Occipital lobe (tissue), 2 donors: ENCODE data around the gene ANK2. TPM values are rescaled to one million over a fixed set of nuclear protein-coding genes. Genes with fewer than 3 reads are reported as not detected.
"Not testable (repeated sequence)": the region's sequence is repeated elsewhere in the genome, so short reads cannot be mapped to it uniquely, and the experiment has no call there.

ENCODE experiments used
- DNase-seq: peaks from one replicate; lab custom pipeline; 2025; lab: John Stamatoyannopoulos, UW
- total RNA-seq: library from RNA; depleted of rRNA; stranded (reverse); fragments of >200 nt; gene quantifications from one replicate; pipeline ENCODE4 v1.2.3, GENCODE V29; 2014

The ANK2 gene
- total RNA-seq, 1 donor from 2014 or later: 648 TPM

DNA sequence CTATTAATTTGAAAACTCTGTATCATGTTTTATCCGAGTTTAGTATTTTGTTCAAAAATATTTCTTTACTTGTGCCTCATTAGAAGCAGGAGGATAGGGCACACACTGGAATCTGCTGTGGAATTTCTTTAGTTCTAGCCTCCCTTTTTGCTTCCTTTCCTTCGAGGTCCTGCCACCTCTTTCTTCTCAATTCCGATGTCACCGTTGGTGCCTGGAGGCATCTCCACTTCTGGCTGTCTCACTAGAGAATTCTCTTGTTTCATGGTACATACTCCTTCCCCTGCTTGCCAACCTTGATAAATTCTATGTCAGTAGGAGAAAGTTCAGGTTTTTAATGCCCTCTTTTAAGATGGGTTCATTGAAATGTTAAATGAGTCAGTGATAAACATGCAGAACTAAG lies 140.1 kb downstream of the ANK2 start:
- DNase-seq: no peak

- DNase-seq: no peak
Observed at GRCh38 chr4:113209153-113209552, 159.7 kb downstream of the ANK2 start.

GRCh38 chr4:113209652-113210320 lies 160.3 kb downstream of the ANK2 start:
- DNase-seq: no peak

GRCh38 chr4:113212613-113213012 lies 163.2 kb downstream of the ANK2 start:
- DNase-seq: no peak

GRCh38 chr4:113221990-113222389 lies 172.5 kb downstream of the ANK2 start:
- no peak for DNase-seq

DNA sequence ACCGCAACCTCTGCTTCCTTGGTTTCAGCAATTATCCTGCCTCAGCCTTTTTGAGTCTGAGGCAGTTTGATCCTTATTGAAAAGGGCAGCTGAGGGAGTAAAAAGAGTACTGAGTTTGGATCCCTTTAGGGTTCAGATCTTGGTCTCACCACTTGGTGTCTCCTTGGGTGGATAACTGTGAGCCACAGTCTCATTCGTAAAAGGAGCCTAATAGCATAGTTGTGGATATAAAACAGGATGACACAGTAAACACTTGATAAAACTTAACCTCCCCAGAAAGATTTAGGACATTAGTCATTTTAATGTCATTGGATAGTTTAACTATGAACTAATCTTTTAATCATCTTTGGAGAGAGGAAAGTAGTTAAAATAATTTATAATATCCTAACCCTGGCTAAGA lies 173.0 kb downstream of the ANK2 start:
- no peak for DNase-seq

- DNase-seq: no peak
Observed at GRCh38 chr4:113223001-113223400, 173.5 kb downstream of the ANK2 start.

- no peak for DNase-seq
Observed at GRCh38 chr4:113232194-113232593, 182.7 kb downstream of the ANK2 start.

DNA sequence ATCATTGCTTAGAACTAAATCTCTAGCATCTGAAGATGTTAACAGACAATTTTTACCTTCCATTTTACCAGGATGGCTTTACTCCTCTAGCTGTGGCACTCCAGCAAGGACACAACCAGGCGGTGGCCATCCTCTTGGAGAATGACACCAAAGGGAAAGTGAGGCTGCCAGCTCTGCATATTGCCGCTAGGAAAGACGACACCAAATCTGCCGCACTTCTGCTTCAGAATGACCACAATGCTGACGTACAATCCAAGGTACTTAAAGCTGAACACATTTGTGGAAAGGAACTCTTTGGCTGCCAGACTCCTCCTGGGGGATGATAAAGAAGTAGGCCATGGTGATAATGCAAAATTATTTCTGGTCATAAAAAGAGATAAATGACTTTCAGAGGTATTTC lies 187.5 kb downstream of the ANK2 start:
- DNase-seq: no peak

DNA sequence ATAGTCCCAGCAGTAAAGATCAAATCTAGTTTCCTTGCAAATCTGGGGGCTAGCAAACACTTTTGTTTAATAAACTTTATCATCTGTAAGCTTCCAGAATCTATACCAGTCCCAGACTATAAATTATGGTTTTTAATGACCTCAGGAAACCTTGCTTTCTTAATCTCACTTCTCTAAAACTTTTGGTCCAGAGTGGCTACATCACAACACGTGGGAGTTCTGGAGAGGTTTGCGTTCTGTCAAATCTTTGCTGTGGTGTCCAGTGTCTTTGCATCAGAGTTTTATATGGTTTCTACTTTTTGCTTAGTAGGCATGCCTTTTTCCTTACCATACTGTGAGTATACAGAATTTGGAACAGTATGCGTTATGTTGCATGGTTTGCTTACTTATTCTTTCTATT lies 193.9 kb downstream of the ANK2 start:
- DNase-seq: no peak

DNA sequence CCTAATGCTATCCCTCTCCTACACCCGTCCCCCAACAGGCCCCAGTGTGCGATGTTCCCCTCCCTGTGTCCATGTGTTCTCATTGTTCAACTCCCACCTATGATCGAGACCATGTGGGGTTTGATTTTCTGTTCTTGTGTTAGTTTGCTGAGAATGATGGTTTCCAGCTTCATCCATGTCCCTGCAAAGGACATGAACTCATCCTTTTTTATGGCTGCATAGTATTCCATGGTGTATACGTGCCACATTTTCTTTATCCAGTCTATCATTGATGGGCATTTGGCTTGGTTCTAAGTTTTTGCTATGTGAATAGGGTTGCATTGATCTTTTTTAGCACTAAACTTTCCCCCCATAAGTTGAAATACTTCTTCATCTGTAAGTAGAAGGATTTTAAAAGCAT lies 195.3 kb downstream of the ANK2 start:
- DNase-seq: not testable (repeated sequence)

DNA sequence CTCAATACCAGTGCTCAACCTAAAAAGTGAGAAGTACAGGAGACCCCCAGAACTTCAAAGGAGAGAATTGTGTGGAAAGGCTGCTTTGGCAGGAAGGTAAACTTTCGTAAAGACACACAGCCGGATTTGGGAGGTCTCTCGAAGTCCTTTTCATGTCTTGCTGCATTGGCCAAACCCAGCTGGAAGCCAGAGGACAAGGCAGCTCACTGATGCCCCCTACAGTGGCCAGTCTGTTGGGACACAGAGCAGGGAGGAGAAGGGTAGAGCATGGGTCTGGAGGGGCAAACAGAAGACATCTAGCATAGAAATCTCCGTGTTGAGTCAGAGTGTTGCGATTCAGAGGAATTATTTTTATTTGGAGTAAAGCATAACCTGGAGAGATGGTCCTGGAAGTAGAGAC lies 198.9 kb downstream of the ANK2 start:
- no peak for DNase-seq

GRCh38 chr4:113255628-113256027 lies 206.2 kb downstream of the ANK2 start:
- no peak for DNase-seq

DNA sequence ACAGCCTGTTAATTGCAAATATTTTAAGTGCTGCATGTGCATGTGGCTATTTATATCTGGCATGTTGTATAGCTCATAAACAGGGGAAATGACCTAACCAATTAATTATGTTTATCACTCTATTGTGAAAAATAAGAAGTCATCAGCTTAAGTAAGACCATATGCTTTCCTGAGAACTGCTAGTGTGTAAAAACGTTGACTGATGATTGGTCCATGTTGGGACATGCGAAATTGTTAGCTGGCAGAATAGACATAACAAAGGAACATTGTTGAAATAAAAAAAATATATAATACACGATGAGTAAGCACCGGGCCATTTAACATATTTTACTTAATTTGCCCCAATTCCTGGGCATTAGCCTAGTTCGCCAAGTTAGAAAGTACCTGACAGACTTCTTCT lies 207.5 kb downstream of the ANK2 start:
- no peak for DNase-seq

DNA sequence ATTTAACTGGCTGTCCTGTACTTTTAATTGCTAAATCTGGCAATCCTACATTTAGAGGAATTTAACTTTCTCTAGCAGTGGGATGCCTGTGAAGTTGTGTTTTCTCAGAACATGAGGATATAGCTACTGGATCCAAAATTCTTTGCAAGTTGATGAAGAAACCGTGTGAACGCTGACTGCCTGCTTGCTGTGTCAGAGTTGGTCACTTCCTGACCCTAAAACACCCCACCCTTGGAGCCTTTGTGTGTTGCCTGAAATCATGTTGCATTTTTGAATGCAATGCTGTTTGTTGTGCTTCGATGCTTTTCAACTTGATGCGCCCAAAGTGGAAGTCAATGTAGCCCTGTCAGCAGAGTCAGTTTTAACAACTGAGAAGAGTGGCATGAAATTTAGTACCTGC lies 211.2 kb downstream of the ANK2 start:
- no peak for DNase-seq

DNA sequence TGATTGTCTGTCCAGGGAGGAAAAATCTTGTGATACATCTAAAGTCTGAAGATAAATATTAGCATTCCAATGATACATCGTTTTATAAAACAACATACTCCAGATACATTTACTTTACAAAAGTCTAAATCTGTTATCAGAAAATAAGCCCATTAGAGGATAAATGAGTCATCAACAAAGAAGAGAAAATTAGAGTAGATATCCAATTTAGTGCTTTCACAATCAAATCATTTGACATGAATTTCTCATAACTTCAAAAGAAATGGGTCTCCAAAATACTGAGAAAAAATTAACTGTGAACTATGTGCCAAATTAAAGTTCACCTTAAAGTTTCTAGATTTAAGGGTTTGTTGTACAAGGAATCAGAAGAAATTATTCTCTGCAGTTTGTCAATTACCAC lies 213.8 kb downstream of the ANK2 start:
- no peak for DNase-seq

GRCh38 chr4:113270520-113271319 lies 221.3 kb downstream of the ANK2 start:
- no peak for DNase-seq

DNA sequence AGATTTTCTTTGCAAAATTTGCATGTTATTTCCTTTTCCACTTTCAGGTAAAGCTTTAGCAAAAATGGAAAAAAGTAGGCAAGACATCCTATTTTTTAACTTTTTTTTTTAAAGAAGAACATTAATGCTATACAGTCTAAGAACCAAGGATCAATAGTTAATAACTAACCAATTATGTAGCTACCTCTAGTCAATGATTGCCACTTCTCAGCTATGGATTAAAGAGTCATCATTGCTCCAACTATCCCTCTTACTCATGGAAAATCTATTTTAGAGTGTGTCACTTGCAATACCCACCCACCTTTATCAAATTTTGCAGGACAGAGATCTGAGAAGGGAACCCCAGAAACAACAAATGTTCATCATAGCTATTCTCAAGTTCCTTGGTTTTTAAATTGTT lies 223.1 kb downstream of the ANK2 start:
- no peak for DNase-seq

DNA sequence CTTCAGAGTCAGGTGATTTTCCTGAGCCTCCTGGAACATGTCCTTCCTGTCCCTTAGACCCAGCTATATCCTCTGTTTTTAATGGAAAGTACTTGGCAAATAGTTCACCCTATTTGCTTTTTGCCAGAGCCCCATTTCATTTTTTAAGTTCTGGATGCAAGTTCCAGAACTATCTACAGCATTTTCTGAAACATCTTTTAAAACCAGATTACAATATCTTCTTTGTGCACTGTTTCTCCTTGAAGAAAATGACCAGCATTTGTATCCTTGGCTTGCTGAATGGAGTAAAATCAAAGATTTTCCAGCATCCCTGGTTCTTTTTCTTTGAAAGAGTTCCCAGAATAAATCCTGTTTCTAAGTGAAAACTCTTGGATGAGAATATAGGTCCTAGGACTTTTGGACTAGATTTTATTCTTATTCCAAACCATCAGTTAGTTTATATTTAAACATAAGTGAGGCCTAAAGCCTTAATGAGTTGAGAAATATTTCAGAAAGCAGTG lies 224.3 kb downstream of the ANK2 start:
- DNase-seq: no peak

GRCh38 chr4:113276464-113277170 lies 227.2 kb downstream of the ANK2 start:
- no peak for DNase-seq

DNA sequence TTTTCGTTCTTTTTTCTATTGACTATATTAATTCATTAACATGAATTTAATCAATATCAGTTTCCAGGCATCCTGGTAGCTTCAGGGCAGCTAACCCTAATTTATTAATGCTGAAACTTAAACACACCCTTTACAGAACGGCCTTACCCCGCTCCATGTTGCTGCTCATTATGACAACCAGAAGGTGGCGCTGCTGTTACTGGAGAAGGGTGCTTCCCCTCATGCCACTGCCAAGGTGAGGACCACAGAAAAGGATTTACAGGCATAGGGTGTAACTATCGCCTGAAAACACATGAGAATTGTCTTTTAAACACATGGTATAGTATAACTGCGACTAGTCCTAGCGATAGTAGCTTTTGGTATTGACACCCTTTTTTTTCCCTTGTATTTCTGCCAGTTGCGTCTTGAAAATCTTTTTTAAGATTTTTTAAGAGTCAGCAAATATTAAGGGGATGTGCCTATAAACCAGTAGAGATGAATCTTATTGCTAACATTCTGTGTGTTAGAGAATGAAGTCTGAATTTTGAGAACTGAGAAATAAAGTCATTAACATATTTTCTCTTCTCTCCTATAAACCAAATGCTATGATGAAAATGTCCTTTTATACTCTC lies 229.0 kb downstream of the ANK2 start:
- peak; percentile 4 for DNase-seq

DNA sequence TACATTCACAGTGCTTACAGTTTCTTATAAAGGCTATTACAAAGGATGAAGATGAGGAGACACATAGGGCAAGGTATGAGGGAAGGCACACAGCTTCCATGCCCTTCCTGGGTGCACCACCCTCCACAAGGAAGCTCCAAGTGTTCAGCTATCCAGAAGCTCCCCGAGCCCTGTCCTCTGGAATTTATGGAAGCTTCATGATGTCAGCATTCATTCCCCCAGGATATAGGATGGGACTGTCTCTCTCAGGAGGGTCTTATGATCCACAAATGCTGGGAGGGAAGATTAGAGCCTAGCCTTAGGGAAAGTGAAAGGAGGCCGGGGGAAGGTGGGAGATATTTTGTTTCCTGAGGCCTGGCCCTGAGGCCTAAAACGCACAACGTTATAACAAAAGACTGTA lies 236.0 kb downstream of the ANK2 start:
- DNase-seq: no peak
